Heart right ventricle (tissue), 16 donors: Measurements from ENCODE around the gene NKD1. TPM values are rescaled to one million over a fixed set of nuclear protein-coding genes. Genes with fewer than 3 reads are reported as not detected.

ENCODE experiments used
- ATAC-seq, 8 donors: fragments of 200-7000 bp; cut with Tn5 transposase; one replicate each; pipeline ENCODE4 v1.9.1; 2020; ENCODE audit warnings: mild to moderate bottlenecking in 8 of 8, moderate library complexity in 8 of 8, moderate number of reproducible peaks in 1 of 8
- DNase-seq, 2 donors: peaks; one replicate each; pipeline ENCODE4 v3.0.0-alpha.2; 2020
- H3K27ac ChIP-seq, 10 donors: fragments of 200-600 bp; sonication (generic) in 2 of 10; one replicate each; pipeline versions ENCODE4 v1.5.0 to v1.8.0; 2020 to 2022; ENCODE audit warnings: mild to moderate bottlenecking in 3 of 10
- H3K27me3 ChIP-seq, 7 donors: fragments of 200-600 bp; one replicate each; pipeline ENCODE4 v1.8.0; 2021 to 2022; ENCODE audit warnings: mild to moderate bottlenecking in 2 of 7
- H3K36me3 ChIP-seq, 9 donors: fragments of 200-600 bp; sonication (generic) in 1 of 9; one replicate each; pipeline versions ENCODE4 v1.5.0 to v1.8.0; 2020 to 2022; ENCODE audit warnings: mild to moderate bottlenecking in 2 of 9
- H3K4me1 ChIP-seq, 9 donors: fragments of 200-600 bp; sonication (generic) in 1 of 9; one replicate each; pipeline versions ENCODE4 v1.5.0 to v1.8.0; 2020 to 2022; ENCODE audit warnings: mild to moderate bottlenecking in 4 of 9
- H3K4me3 ChIP-seq, 10 donors: fragments of 200-600 bp; sonication (generic) in 2 of 10; one replicate each; pipeline versions ENCODE4 v1.5.0 to v1.8.0; 2020 to 2022; ENCODE audit warnings: mild to moderate bottlenecking in 7 of 10, moderate library complexity in 2 of 10
- H3K9me3 ChIP-seq, 11 donors: fragments of 200-600 bp in 10 of 11; sonication (generic) in 2 of 11; one replicate each; pipeline versions ENCODE4 v1.5.0 to v1.8.0; 2013 to 2022; ENCODE audit warnings: mild to moderate bottlenecking in 2 of 11, control low read depth in 1 of 11, moderate library complexity in 1 of 11
- WGBS, 2 donors: extraction: QIAGEN DNeasy Blood & Tissue Kit; methylation state at CpG; one replicate each; pipeline ENCODE4 v1.1.7; 2013; ENCODE audit warnings: inconsistent platforms in 1 of 2; 5-methylcytosine and 5-hydroxymethylcytosine counted together
- intact Hi-C, 10 donors: fragments of 100-400 bp; cut with DNase I; formaldehyde crosslinking; loops; one replicate each; pipeline versions ENCODE4 v1.11.1 to v1.14.2; 2022
- polyA plus RNA-seq, 2 donors: library from polyadenylated mRNA; stranded (reverse); fragments of 200-250 nt; gene quantifications; one replicate each; pipeline ENCODE4 v1.2.3, GENCODE V29; 2013
- total RNA-seq, 10 donors: library from RNA; stranded (reverse); fragmentation: NEBNext Ultra II Directional in 3 of 10; extraction: Animal tissue kit (Norgen Biotek cat#: 25700) in 3 of 10; gene quantifications; one replicate each; pipeline versions ENCODE4 v1.2.1 to v1.2.4, GENCODE V29; 2021 to 2023
- TF ChIP-seq, protein P1 (sequence below), 9 donors: fragments of 200-600 bp; sonication (generic) in 2 of 9; IDR thresholded peaks; one replicate each; pipeline versions ENCODE4 v1.5.0 to v1.8.0; 2021 to 2022; ENCODE audit warnings: antibody characterized with exemption in 9 of 9, mild to moderate bottlenecking in 5 of 9, moderate library complexity in 1 of 9
- donor health status: Arrhythmogenic right ventricular cardiomyopathy.
- donor health status: ischemic (EF 13 %, LVEDD 7.1; RV severe dilation, severe dysfunction).
- donor health status: healthy with polysubstance abuse.
- donor health status: DM: no; HTN: yes; CAD: no.
- donor health status: DM: no; HTN: no; CAD: no.
- donor health status: ischemic (EF 25% LVEDD 6.9; RV normal size, moderate dysfunction).
- donor health status: ischemic (EF 25% LVEDD 5.7; RV mildly dilated, moderate dysfunction).
- donor health status: healthy.
- donor health status: DM: yes; HTN: yes; CAD: no.
- donor health status: Ischemic cardiomyopathy.
- donor health status: ischemic (EF 35%, LVEDD 5.7; RV mildly dilated, moderate dysfunction).
- donor health status: nonischemic (EF 11% LVEDD 7.7; RV severe dilation, severe dysfunction).
- donor health status: DM: yes; HTN: yes; CAD: no.
- donor health status: PGD.
- donor health status: ischemic (EF 29% LVEDD 5.4; RV normal size, mild dysfunction).
- donor health status: nonischemic (EF 23%, LVEDD 6.1; RV moderate dilation, normal function).

The NKD1 gene
- total and polyA plus RNA-seq, 12 donors, result 0.22 to 1.1 (median 0.42) TPM

DNA sequence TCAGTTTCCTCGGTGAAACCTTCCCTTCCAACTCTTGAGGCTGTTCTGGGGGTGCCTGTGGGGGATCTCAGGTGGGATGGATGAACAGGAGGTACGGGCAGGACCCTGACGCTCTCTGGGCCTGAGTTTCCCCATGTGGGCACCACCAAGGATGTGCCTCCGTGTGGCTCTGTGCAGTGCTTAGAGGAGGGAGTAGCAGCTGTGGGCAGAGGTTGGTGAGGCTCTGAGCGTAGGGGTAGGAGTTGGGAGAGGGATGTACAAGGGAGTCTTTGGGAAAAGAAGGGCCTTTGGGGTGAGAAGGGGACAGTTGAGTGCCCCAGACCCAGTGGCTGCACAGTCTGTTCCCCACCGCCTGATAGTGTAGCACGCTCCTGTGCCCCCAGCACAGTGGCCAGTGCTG, 73.8 kb downstream of the NKD1 start:
- Histone ChIP-seq H3K36me3 (no peaks in the 10 kb centered on the region), H3K27me3 (no peaks in the 10 kb centered on the region), H3K4me3 (no peak overlapping the region), H3K27ac (no peak overlapping the region), H3K9me3 (no peaks in the 10 kb centered on the region), H3K4me1 (peaks cover 3 to 10% (median 7%) of the 10 kb centered on the region in 9 donors)
- WGBS, 2 donors, result 94 to 95% methylated on average over 7 of the region's 7 CpGs
- DNase-seq, result no peak
- TF ChIP-seq, protein P1, sequence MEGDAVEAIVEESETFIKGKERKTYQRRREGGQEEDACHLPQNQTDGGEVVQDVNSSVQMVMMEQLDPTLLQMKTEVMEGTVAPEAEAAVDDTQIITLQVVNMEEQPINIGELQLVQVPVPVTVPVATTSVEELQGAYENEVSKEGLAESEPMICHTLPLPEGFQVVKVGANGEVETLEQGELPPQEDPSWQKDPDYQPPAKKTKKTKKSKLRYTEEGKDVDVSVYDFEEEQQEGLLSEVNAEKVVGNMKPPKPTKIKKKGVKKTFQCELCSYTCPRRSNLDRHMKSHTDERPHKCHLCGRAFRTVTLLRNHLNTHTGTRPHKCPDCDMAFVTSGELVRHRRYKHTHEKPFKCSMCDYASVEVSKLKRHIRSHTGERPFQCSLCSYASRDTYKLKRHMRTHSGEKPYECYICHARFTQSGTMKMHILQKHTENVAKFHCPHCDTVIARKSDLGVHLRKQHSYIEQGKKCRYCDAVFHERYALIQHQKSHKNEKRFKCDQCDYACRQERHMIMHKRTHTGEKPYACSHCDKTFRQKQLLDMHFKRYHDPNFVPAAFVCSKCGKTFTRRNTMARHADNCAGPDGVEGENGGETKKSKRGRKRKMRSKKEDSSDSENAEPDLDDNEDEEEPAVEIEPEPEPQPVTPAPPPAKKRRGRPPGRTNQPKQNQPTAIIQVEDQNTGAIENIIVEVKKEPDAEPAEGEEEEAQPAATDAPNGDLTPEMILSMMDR (IDR thresholded peaks at IDR 0.05), result no peak
- intact Hi-C loops, result loop anchor here in 1 of 10 donors (10.0 kb wide), 1 partner anchor 247 kb away; no protein-coding TSS in a partner anchor
- no peak for ATAC-seq

DNA sequence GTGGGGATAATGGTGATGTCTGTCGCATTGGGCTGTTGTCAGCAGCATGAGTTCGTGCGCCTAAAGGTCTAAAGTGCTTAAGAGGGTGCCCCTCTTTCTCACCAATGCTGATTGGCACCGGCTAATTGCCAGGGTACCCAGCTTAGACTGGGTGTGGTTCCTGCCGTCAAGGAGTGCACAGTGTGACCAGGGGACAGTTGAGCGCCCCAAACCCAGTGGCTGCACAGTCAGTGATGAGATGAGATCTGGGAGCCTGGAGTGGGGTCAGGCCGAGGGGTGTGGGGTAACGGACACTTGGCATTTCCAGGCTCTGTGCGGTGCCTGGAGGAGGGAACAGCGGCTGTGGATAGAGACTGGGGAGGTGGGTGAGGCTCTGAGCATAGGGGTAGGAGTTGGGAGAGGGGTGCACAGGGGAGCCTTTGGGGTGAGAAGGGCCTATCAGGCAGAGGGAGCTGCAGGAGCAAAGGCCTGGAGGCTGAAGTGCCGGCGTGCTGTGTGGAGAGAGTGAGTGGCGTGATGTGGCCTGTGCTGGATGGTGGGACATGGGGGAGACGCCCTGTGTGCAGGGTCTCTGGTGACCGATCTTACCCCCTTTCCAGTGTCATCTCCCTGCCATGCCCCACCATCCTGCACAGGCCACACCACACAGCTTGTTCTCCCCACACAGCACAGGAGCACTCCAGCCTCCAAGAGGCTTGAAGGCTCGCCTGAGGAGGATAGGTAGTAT, 74.6 kb downstream of the NKD1 start:
- H3K27ac ChIP-seq, result no peak overlapping the region
- H3K36me3 ChIP-seq, result no peaks in the 10 kb centered on the region
- no peaks in the 10 kb centered on the region for H3K9me3 ChIP-seq
- ATAC-seq (no peak), DNase-seq (no peak)
- H3K27me3 ChIP-seq, result no peaks in the 10 kb centered on the region
- H3K4me3 ChIP-seq, result no peak overlapping the region
- TF ChIP-seq, protein P1 (IDR thresholded peaks at IDR 0.05), result no peak
- H3K4me1 ChIP-seq, result peaks cover 0 to 13% (median 10%) of the 10 kb centered on the region in 9 donors
- 95% methylated on average over 16 of the region's 16 CpGs for WGBS, 2 donors
- intact Hi-C loops, result loop anchor here in 1 of 10 donors (10.0 kb wide), 1 partner anchor 248 kb away; no protein-coding TSS in a partner anchor

DNA sequence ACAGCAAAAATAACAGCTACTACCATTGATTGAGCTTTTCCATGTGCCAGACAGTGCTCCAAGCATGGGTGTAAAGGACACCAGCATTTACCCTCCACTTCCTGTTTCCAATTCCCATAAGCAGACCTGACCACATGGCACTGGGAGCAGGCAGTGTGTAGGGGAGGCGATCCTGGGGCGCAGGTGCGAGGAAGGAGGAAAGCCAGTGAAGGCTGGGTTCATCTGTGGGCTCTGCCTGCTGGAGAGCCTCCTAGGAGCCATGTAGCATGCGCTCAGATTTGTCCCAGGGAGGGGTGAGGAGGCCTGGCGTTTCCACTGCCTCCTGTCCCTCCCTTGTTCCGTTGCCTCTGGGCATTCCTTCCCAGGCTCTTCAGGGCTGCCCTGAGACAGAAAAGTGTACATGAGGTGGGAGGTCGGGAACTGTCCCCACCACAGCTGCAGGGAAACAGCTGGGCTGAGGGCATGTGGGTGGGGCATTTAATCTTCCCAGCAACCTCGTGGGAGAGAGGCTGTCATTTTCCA, 76.3 kb downstream of the NKD1 start:
- intact Hi-C loops, result loop anchor here in 1 of 10 donors (10.0 kb wide), 1 partner anchor 250 kb away; no protein-coding TSS in a partner anchor

DNA sequence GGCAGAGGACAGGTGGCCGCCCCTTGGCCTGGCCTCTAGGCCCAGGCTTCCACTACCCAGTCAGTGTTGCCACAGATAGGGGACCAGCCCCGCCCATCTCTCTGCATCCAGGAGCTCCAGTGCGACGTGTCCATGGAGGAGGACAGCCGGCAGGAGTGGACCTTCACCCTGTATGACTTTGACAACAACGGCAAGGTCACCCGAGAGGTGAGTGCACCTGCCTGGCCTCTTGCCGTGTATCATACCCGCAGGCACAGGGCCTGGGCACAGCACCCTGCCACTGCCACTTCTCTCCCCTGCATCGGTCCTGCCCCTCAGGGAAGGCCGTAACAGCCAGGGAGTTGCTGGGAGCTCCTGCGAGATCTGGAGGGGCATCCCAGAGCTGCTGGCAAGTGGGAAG, 77.2 kb downstream of the NKD1 start:
- no peaks in the 10 kb centered on the region for H3K9me3 ChIP-seq
- 94 to 95% methylated on average over 12 of the region's 12 CpGs for WGBS, 2 donors
- H3K4me1 ChIP-seq, result peaks cover 0 to 13% (median 10%) of the 10 kb centered on the region in 9 donors
- TF ChIP-seq, protein P1 (IDR thresholded peaks at IDR 0.05), result no peak
- DNase-seq, result no peak
- H3K4me3 ChIP-seq, result no peak overlapping the region
- no peaks in the 10 kb centered on the region for H3K27me3 ChIP-seq
- intact Hi-C loops, result loop anchor here in 1 of 10 donors (10.0 kb wide), 1 partner anchor 251 kb away; no protein-coding TSS in a partner anchor
- no peak for ATAC-seq
- no peak overlapping the region for H3K27ac ChIP-seq
- H3K36me3 ChIP-seq, result no peaks in the 10 kb centered on the region

More for the DNA sequence above, 76.3 kb downstream of the NKD1 start:
- TF ChIP-seq, protein P1 (IDR thresholded peaks at IDR 0.05), result no peak
- H3K27ac ChIP-seq, result no peak overlapping the region
- peaks cover 0 to 13% (median 10%) of the 10 kb centered on the region in 9 donors for H3K4me1 ChIP-seq
- ATAC-seq, result no peak
- H3K27me3 ChIP-seq, result no peaks in the 10 kb centered on the region
- DNase-seq, result no peak
- no peak overlapping the region for H3K4me3 ChIP-seq
- no peaks in the 10 kb centered on the region for H3K36me3 ChIP-seq
- WGBS, 2 donors, result 79 to 80% methylated on average over 8 of the region's 8 CpGs
- H3K9me3 ChIP-seq, result no peaks in the 10 kb centered on the region
